ENCODE results near the gene VPS35L. TPM values are rescaled to one million over a fixed set of nuclear protein-coding genes. Genes with fewer than 3 reads are reported as not detected.

The VPS35L gene
- total RNA-seq, 1 experiment from 2014 or later: 51.1 TPM

DNA sequence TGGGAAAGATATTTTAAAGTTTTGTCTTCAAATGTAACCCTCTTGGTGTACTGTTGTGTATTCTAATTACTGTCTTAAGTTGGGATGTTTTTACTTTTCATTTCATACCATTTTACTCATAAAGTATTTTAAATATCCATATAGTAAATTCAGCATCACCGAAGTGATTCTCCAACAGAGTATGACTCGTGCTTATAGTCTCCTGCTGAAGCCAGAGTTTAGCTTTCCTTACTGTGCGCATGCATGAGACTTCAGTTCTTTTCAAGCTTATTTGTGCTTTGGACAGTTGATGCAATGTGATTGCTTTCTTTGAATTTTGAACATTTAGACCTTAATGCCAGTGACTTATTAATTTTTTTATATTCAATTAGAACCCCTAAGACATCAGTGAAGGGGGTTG lies 7.4 kb upstream of the VPS35L start:
- DNase-seq (ENCODE audit: low spot score): no peak
- TF ChIP-seq EZH2 (IDR thresholded peaks at IDR 0.05; ENCODE audit: borderline replicate concordance, low read depth, low read length, poor library complexity, severe bottlenecking): no peak
- TF ChIP-seq, protein P1, sequence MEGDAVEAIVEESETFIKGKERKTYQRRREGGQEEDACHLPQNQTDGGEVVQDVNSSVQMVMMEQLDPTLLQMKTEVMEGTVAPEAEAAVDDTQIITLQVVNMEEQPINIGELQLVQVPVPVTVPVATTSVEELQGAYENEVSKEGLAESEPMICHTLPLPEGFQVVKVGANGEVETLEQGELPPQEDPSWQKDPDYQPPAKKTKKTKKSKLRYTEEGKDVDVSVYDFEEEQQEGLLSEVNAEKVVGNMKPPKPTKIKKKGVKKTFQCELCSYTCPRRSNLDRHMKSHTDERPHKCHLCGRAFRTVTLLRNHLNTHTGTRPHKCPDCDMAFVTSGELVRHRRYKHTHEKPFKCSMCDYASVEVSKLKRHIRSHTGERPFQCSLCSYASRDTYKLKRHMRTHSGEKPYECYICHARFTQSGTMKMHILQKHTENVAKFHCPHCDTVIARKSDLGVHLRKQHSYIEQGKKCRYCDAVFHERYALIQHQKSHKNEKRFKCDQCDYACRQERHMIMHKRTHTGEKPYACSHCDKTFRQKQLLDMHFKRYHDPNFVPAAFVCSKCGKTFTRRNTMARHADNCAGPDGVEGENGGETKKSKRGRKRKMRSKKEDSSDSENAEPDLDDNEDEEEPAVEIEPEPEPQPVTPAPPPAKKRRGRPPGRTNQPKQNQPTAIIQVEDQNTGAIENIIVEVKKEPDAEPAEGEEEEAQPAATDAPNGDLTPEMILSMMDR (conservative IDR thresholded peaks at IDR 0.05; ENCODE audit: low read depth, low read length): no peak
- no peaks in the 10 kb centered on the region for H3K4me1 ChIP-seq (ENCODE audit: insufficient read depth, low read length, poor library complexity, severe bottlenecking)
- H3K9me3 ChIP-seq (ENCODE audit: low read depth, low read length, poor library complexity, severe bottlenecking): no peaks in the 10 kb centered on the region
- no peak overlapping the region for H3K4me3 ChIP-seq (ENCODE audit: low read depth, low read length, poor library complexity, severe bottlenecking)
- H3K27me3 ChIP-seq (replicated peaks; ENCODE audit: insufficient read depth, low read depth, low read length, poor library complexity): no peaks in the 10 kb centered on the region
- H3K36me3 ChIP-seq (ENCODE audit: insufficient read depth, low read length, poor library complexity, severe bottlenecking): peaks cover 48% of the 10 kb centered on the region
- CTCF ChIA-PET: no interaction called here
- POLR2A ChIA-PET (ENCODE audit: low non-redundant PET): no interaction called here
- no peak overlapping the region for H3K27ac ChIP-seq (ENCODE audit: low read depth, low read length, poor library complexity, severe bottlenecking)
- BruUV-seq (replicated peaks): no TSS peak
- intact Hi-C loops (cut with micrococcal nuclease; ENCODE audit: unreplicated experiment): no loop called here

DNA sequence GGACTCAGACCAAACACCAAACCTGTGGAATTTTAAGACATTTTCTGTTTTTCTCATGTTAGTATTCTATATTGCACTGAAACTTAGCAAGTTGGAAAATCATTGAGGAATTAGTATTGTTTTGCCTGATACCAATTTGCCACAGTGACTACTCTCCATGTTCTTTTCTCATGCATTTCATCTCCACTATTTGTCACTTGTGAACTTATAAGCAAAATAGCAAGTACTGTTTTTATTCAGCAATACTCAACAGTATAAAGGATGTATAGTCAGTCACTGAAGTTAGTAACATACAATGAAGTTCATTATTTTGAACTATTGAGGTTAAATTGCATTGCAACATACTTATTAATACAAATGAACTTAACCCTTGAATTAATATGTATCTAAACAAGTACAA lies 5.8 kb upstream of the VPS35L start:
- POLR2A ChIA-PET (ENCODE audit: low non-redundant PET): no interaction called here
- Histone ChIP-seq H3K36me3 (ENCODE audit: insufficient read depth, low read length, poor library complexity, severe bottlenecking) (peaks cover 38% of the 10 kb centered on the region), H3K9me3 (ENCODE audit: low read depth, low read length, poor library complexity, severe bottlenecking) (no peaks in the 10 kb centered on the region), H3K4me3 (ENCODE audit: low read depth, low read length, poor library complexity, severe bottlenecking) (no peak overlapping the region), H3K27me3 (replicated peaks; ENCODE audit: insufficient read depth, low read depth, low read length, poor library complexity) (no peaks in the 10 kb centered on the region), H3K27ac (ENCODE audit: low read depth, low read length, poor library complexity, severe bottlenecking) (no peak overlapping the region), H3K4me1 (ENCODE audit: insufficient read depth, low read length, poor library complexity, severe bottlenecking) (no peaks in the 10 kb centered on the region)
- no peak for DNase-seq (ENCODE audit: low spot score)
- TF ChIP-seq EZH2 (IDR thresholded peaks at IDR 0.05; ENCODE audit: borderline replicate concordance, low read depth, low read length, poor library complexity, severe bottlenecking): no peak
- TF ChIP-seq, protein P1 (conservative IDR thresholded peaks at IDR 0.05; ENCODE audit: low read depth, low read length): no peak
- CTCF ChIA-PET: no interaction called here
- no TSS peak for BruUV-seq (replicated peaks)
- intact Hi-C loops (cut with micrococcal nuclease; ENCODE audit: unreplicated experiment): no loop called here

DNA sequence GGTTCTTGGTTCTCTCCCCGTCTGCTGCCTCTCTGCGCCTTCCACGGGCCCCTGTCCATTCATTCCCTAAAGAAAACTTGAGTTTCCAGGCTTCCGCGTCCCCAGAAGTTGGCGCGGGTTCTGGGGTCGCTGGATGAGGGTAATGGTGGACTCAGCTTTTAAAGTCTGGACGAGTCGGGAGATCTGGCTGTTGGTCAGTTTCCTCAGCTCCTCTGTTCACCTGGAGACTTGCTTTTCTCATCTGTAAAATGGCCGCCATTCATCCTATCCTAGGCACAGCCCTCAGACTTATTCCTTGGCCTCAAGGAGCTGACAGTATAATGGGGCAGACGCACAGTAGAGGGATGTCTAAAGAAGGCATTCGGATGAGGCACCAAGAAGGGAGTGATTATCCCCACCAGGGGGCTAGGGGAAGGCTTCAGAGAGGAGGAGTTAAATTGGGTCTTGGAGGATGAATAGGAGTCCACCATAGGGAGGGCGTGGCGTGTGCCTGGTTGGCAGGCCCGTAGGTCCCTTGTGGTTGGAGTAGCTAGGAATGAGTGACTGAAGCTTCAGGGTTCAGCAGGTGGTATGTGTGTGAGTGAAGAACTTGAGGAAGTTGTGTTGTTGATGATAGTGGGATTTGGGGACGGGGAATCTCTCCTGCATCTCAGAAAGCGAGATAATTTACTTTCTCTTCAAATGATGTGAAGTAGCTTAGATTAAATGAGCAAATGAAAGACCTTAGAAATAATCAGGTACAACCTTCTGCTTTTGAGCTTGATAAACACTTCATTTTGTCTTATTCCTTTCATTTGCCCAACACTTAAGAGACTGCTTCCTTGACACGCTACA lies 652 bp downstream of the VPS35L start:
- BruUV-seq (replicated peaks): TSS peak; percentile 71
- Histone ChIP-seq H3K9me3 (ENCODE audit: low read depth, low read length, poor library complexity, severe bottlenecking) (no peaks in the 10 kb centered on the region), H3K27ac (ENCODE audit: low read depth, low read length, poor library complexity, severe bottlenecking) (peak overlapping the region; percentile 83), H3K4me3 (ENCODE audit: low read depth, low read length, poor library complexity, severe bottlenecking) (peak overlapping the region; percentile 73), H3K27me3 (replicated peaks; ENCODE audit: insufficient read depth, low read depth, low read length, poor library complexity) (no peaks in the 10 kb centered on the region), H3K4me1 (ENCODE audit: insufficient read depth, low read length, poor library complexity, severe bottlenecking) (no peaks in the 10 kb centered on the region), H3K36me3 (ENCODE audit: insufficient read depth, low read length, poor library complexity, severe bottlenecking) (peaks cover 12% of the 10 kb centered on the region)
- no peak for TF ChIP-seq EZH2 (IDR thresholded peaks at IDR 0.05; ENCODE audit: borderline replicate concordance, low read depth, low read length, poor library complexity, severe bottlenecking)
- TF ChIP-seq, protein P1 (conservative IDR thresholded peaks at IDR 0.05; ENCODE audit: low read depth, low read length): 0 out of 2 replicates have a peak, but pooled peaks have one; percentile 12
- intact Hi-C loops (cut with micrococcal nuclease; ENCODE audit: unreplicated experiment): no loop called here
- peak; percentile 61 for DNase-seq (ENCODE audit: low spot score)
- CTCF ChIA-PET: interaction anchor here (1.1 kb wide), 1 partner anchor 744 kb away, joined by 3 read pairs; no protein-coding TSS in a partner anchor
- POLR2A ChIA-PET (ENCODE audit: low non-redundant PET): interaction anchor here (0.6 kb wide), 1 partner anchor 1165 kb away, joined by 4 read pairs; no protein-coding TSS in a partner anchor

All from A673 (cell line).